IPS-18a (cell line): Measurements from ENCODE around the gene SFRP2.

Experiments used
- H3K27ac ChIP-seq: one replicate; pipeline ENCODE4 v1.5.1; 2013; ENCODE audit warnings: low read length
- H3K27me3 ChIP-seq: one replicate; pipeline ENCODE4 v1.6.1; 2013; ENCODE audit warnings: mild to moderate bottlenecking, low read length; ENCODE audit not compliant: control insufficient read depth, insufficient read depth
- H3K36me3 ChIP-seq: one replicate; pipeline ENCODE4 v1.6.1; 2013; ENCODE audit warnings: low read depth, low read length; ENCODE audit not compliant: control insufficient read depth
- H3K4me1 ChIP-seq: one replicate; pipeline ENCODE4 v1.6.1; 2013; ENCODE audit warnings: low read depth, low read length; ENCODE audit not compliant: control insufficient read depth
- H3K4me3 ChIP-seq: one replicate; pipeline ENCODE4 v1.5.1; 2013; ENCODE audit warnings: low read length
- H3K9ac ChIP-seq: one replicate; pipeline ENCODE4 v1.6.1; 2013; ENCODE audit warnings: mild to moderate bottlenecking, low read length, moderate library complexity
- H3K9me3 ChIP-seq: one replicate; pipeline ENCODE4 v1.6.1; 2013; ENCODE audit warnings: low read depth, low read length; ENCODE audit not compliant: control insufficient read depth

SFRP2 gene

DNA sequence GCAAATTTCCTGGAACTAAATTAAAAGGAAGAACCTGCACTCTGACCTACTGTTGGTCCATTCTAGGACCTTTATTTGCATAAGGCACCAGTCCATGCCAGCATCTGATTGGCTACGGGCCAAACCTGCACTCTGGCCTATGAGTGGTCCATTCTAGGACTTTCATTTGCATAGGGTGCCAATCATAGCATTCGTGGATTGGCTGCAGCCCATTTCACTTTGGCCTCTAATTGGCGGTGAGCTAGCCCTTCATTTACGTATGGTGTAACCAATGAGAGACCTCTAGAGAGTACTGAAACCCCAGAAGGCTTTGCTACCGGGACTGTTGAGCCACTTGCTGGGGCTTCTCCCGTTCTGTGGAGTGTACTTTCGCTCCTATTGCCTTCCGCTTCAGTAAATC, 23.0 kb downstream of the SFRP2 start:
- Histone ChIP-seq H3K9ac (no peak overlapping the region), H3K4me3 (no peak overlapping the region), H3K27me3 (no peaks in the 10 kb centered on the region), H3K9me3 (no peaks in the 10 kb centered on the region), H3K27ac (no peak overlapping the region), H3K4me1 (peaks cover 8% of the 10 kb centered on the region), H3K36me3 (no peaks in the 10 kb centered on the region)

DNA sequence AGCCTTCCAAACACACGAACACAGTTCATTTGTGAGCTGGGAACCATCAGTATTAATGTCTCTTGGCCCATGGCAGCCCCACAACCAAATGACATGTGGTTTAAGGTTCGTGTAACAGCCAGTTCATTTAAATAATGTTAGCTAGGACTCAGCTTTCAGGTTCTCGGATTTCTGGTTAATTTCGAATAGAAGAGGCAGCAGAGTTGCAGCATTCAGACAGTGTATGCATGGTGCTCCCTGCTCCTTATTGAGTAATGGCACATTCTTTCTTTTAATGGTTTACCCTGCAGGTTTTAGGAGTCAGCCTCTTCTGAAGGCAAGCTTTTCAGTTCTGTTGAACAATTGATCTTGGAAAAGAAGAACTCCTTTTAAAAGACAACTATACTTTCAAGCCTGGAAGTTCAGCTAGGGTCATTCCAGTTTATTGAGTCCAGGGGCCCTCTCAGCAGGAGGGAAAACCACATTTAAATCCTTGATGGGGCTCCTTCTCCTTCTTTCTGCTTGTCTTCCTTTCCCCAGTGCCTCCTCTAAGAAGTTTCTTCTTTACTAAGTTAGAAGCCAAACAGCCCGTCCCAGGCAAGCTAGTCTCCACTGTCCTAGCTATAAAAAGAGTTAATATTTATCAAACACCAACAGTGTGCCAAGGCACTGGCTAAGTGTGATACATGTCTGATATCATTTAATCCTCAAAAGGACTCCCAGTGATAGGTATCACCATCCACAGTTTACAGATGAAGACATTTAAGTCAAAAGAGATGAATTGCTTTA, 24.1 kb downstream of the SFRP2 start:
- no peaks in the 10 kb centered on the region for H3K9me3 ChIP-seq
- no peak overlapping the region for H3K4me3 ChIP-seq
- H3K9ac ChIP-seq: no peak overlapping the region
- H3K36me3 ChIP-seq: no peaks in the 10 kb centered on the region
- no peak overlapping the region for H3K27ac ChIP-seq
- H3K4me1 ChIP-seq: peaks cover 14% of the 10 kb centered on the region
- H3K27me3 ChIP-seq: no peaks in the 10 kb centered on the region

DNA sequence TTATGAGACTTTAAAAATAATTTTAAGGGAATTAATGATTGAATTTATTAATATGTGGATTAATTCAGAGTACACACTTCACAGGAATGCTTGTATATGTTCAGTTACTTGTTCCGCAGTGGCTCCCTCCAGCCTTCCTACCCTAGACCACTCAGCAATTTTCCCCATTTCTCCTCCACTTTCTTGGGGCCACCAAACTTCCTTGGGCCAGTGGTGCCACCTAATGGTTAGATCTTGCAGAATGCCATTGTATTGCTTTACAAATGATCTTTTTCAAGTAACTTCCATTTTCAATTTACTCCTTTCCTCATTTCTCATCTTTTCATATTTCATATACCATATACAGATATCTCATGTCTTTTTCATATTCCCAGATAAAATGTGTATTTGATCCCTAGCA, 25.5 kb downstream of the SFRP2 start:
- no peaks in the 10 kb centered on the region for H3K36me3 ChIP-seq
- no peak overlapping the region for H3K4me3 ChIP-seq
- no peaks in the 10 kb centered on the region for H3K9me3 ChIP-seq
- H3K27me3 ChIP-seq: peaks cover 8% of the 10 kb centered on the region
- H3K9ac ChIP-seq: no peak overlapping the region
- H3K27ac ChIP-seq: no peak overlapping the region
- H3K4me1 ChIP-seq: peaks cover 20% of the 10 kb centered on the region

DNA sequence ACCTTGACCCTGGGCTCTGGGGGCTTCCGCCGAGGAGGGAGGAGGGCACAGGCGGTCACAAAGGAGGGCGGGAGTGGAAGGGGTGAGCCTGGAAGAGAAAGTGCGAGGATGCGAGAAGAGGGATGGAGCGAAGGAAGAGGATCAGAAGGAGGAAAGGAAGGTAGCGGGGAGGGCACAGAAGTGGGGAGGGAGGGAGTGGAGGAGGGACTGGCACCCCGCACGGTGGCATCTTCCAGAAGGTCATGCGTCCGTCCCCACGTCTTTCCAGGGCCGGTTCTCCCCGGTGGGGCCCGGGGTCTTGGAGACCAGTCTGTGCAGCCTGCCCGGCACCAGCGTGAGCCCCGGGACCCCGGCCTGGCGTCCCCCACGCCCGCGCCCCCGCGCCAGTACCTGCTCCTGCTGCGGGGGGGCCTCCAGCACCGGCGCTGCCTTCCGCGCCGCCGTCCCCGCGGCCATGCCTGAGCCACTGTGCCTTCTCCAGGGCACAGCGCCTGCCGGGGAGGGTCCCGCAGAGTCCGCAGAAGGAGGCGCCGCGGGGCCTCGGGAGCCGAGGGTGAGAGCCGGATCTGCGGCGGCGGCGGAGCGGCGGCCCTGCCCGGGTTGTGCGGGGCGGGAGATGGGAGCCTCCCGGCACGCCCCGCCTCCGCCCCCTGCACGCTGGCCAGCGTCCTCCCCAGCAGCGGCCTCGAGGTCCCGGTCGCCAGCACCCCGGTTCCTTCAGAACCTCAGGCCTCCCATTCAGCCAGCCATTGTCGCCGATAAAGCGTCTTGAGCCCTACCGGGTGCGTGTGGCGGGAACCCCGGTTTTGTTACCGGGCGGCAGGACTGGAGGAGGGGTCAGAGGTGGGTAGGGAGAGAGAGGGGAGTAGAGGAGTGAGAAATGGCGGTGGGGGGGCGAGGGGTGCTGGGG, 29.2 kb downstream of the SFRP2 start, which contains the start of gene RNF175:
Gene RNF175 (minus strand): TSS at position 618 of the 910 bp plus-strand sequence. CDS start 162 bp downstream, at position 456.
- Histone ChIP-seq H3K4me1 (peaks cover 28% of the 10 kb centered on the region), H3K36me3 (no peaks in the 10 kb centered on the region), H3K27me3 (peaks cover 8% of the 10 kb centered on the region), H3K4me3 (peak within 1 kb of the TSS; percentile 72), H3K9ac (peak within 1 kb of the TSS; percentile 62), H3K27ac (no peak within 1 kb of the TSS), H3K9me3 (no peaks in the 10 kb centered on the region)

DNA sequence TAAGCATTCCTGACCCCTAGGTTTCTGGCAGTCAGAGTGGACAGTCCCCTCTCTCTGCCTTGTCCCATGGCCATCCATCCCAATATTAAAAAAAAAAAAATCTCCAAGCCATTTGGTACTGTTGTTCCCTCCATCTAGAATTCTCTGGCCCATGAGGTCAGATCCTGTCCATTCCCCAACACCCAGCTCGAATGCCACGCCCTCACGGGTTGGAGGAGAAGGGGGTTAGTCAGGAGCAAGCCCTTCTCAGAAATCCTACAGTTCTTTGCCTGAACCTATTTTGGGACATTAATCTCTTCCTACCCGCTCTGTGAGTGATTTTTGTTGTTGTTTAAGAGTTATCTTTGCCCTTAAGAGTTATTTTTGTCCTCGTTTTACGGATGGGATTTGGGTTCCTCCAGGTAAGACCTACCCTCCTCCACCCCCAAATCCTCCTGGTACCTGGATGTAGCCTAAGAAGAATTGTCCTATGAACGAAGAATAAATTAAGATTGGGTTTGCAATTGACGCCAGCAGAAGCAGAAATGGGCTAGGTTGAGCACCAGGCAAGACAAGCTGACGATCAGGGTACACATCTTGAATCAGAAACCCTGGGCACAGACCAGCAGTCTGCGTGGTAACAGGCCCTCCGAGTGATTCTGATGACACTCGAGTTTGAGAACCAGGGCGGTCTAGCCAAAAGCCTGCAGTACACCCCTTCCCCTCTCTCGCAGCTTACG, 30.0 kb downstream of the SFRP2 start:
- Histone ChIP-seq H3K9me3 (no peaks in the 10 kb centered on the region), H3K4me3 (peak overlapping the region; percentile 72), H3K27ac (no peak overlapping the region), H3K4me1 (peaks cover 25% of the 10 kb centered on the region), H3K36me3 (no peaks in the 10 kb centered on the region), H3K27me3 (peaks cover 8% of the 10 kb centered on the region), H3K9ac (peak overlapping the region; percentile 62)

DNA sequence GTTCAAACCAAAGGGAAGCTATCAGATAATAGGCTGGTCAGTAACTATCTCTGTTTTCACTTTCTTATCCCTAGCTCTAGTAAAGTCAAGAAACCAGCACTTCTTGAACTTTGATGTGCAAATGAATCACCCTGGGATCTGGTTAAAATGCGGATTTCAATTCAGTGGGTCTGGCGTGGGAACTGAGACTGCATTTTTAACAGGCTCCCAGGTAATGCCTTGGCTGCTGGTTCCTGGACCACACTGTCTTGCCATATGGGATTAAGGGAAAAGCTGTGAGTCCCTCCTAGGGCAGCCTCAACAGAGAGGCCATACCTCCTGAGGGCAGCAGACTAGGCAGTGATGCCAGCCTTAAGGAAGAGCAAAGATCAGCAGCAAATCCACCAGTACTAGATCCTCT, 30.7 kb downstream of the SFRP2 start:
- Histone ChIP-seq H3K4me1 (peaks cover 25% of the 10 kb centered on the region), H3K27me3 (peaks cover 8% of the 10 kb centered on the region), H3K4me3 (peak overlapping the region; percentile 72), H3K9ac (no peak overlapping the region), H3K9me3 (no peaks in the 10 kb centered on the region), H3K27ac (no peak overlapping the region), H3K36me3 (no peaks in the 10 kb centered on the region)

DNA sequence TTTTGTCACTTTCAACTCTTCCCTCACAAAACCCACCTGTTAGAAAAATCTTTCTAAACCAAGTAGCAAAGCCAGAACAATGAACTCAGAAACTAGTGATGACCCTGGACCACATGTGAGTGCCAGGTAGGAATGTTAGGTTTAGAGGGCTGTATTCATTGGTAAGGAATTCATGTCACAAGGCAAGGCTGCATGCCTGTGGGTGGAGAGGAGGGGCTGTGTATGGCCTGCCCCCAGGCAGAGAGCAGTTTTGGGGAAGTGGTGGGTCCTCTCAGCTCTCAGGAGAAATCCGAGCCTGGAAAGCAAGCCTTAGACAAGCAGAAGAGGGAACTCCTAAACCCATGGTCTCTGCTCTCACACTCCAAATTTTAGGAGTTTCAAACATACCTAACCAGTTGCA, 31.5 kb downstream of the SFRP2 start:
- H3K4me3 ChIP-seq: no peak overlapping the region

DNA sequence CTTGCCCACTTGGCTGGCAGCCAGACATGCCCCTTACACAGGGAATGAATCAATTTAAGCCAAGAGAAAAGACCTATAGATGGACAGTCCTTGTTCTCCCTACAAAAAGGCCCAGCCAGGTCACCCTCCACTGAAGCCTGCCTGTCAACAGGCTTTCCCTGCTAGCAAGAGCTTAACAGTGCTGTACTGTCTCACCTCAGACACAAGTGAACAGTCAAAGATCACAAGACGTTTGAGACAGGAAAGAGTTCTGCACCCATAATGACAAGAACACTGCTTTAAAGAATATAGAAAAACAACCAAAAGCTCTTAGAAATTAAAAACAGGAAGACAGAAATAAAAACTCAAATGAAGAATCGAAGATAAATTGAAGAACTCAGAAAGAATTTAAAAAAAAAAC, 33.7 kb downstream of the SFRP2 start:
- no peaks in the 10 kb centered on the region for H3K9me3 ChIP-seq
- no peaks in the 10 kb centered on the region for H3K36me3 ChIP-seq
- no peak overlapping the region for H3K27ac ChIP-seq
- peaks cover 19% of the 10 kb centered on the region for H3K4me1 ChIP-seq
- H3K4me3 ChIP-seq: no peak overlapping the region
- H3K27me3 ChIP-seq: peaks cover 8% of the 10 kb centered on the region
- H3K9ac ChIP-seq: no peak overlapping the region

More for the DNA sequence above, 31.5 kb downstream of the SFRP2 start:
- peaks cover 25% of the 10 kb centered on the region for H3K4me1 ChIP-seq
- no peak overlapping the region for H3K9ac ChIP-seq
- no peak overlapping the region for H3K27ac ChIP-seq
- H3K9me3 ChIP-seq: no peaks in the 10 kb centered on the region
- no peaks in the 10 kb centered on the region for H3K36me3 ChIP-seq
- H3K27me3 ChIP-seq: peaks cover 8% of the 10 kb centered on the region

DNA sequence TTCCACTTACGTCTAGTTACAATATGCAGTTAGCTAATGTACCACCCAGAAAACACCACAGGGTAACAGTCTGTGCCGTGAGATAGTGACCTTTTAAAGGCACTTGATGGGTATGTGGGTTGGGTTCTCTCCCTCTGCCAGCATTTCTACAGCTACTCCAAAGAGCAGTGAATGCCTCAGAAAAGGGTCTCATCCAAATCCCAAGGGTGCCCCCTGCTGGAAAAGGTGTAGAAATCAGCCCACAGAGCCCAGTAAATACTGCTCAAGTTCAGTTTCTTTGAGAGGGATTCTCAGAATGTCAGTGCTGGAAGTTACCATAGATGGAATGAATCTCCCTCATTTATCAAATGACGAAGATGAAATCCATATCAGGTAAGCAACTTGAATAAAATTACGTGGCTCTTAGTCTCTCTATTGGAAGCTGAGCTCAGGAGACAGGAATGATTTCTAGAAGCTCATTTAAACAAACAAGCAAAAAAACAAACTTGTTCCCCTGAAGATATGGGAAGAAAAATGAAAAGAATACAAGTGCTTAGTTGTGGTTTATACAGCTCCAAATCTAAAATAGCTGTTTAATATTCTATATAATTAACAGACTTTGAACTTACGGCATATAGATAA, 38.6 kb downstream of the SFRP2 start:
- H3K9ac ChIP-seq: no peak overlapping the region
- H3K27me3 ChIP-seq: no peaks in the 10 kb centered on the region
- H3K4me1 ChIP-seq: no peaks in the 10 kb centered on the region
- H3K9me3 ChIP-seq: no peaks in the 10 kb centered on the region
- H3K36me3 ChIP-seq: peaks cover 3% of the 10 kb centered on the region
- no peak overlapping the region for H3K27ac ChIP-seq
- no peak overlapping the region for H3K4me3 ChIP-seq

DNA sequence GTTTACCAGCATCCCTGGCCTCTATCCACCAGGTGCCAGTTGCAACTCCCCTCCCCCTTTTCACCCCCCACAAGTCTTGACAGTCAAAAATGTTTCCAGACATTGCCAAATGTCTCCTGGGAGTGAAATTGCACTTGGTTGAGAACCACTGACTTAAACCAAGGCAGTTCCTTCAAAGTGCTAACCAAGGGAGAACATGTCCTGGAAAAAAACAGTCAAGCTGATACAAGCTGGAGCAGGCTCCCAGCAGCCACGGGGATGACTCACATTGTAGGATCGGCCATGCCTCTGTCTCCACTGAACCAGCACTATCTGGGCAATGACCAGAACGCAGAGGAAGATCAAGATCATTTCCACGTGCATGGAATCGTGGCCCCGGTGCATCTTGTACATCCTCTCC, 40.5 kb downstream of the SFRP2 start:
- no peaks in the 10 kb centered on the region for H3K4me1 ChIP-seq
- no peaks in the 10 kb centered on the region for H3K27me3 ChIP-seq
- peaks cover 8% of the 10 kb centered on the region for H3K36me3 ChIP-seq
- no peak overlapping the region for H3K4me3 ChIP-seq
- no peak overlapping the region for H3K9ac ChIP-seq
- H3K9me3 ChIP-seq: no peaks in the 10 kb centered on the region
- no peak overlapping the region for H3K27ac ChIP-seq

DNA sequence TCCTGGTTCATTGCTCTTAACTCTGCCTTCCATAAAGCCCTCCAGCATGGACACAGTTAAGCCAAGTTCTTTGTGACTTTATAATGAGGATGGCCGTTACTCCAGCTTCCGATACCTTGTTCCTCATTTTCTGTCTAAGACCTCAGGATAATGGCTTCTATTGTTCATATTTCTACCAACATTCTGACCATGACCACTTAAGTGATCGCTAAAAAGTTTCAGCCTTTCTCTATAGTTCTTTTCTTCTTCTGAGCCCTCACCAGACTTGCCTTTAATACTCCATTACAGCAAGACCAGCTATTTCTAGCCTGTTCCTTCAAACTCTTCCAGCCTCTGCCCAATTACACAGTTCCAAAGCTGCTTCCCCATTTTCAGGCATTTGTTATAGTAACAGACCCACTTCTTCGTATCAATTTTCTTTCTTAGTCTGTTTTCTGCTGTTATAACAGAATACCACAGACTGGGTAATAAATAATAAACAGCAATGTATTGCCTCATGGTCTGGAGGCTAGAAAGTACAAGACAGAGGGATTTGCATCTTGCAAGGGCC, 41.4 kb downstream of the SFRP2 start:
- H3K4me3 ChIP-seq: no peak overlapping the region
- H3K27ac ChIP-seq: no peak overlapping the region
- H3K4me1 ChIP-seq: no peaks in the 10 kb centered on the region
- no peaks in the 10 kb centered on the region for H3K27me3 ChIP-seq
- no peak overlapping the region for H3K9ac ChIP-seq
- H3K9me3 ChIP-seq: no peaks in the 10 kb centered on the region
- peaks cover 8% of the 10 kb centered on the region for H3K36me3 ChIP-seq
